HG02885 (cell line): ENCODE results near the gene ANKLE2.

Experiments used
- ATAC-seq: cut with Tn5 transposase; IDR thresholded peaks from one replicate; pipeline ENCODE4 v1.9.1; 2021; ENCODE audit warnings: mild to moderate bottlenecking; ENCODE audit not compliant: unreplicated experiment, poor library complexity

ANKLE2 gene

DNA sequence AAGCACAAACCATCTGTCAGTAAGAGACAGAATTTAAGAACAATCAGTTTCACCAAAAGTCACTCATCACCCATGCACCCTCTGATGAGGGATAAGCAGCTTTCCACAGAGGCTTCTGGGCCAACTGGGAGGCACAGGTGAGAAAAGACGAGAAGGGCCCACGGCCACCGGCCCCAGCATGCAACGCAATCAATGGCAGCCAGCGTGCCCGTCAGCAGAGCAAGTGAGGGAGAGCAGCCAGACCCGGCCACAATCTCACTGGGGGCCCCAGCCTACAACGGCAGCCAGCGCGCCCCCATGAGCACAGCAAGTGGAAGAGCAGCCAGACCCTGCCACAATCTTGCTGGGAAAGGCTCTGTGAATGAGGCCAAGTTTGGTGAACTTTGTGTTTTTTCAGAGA, 13.3 kb downstream of the ANKLE2 start:
- no peak for ATAC-seq

DNA sequence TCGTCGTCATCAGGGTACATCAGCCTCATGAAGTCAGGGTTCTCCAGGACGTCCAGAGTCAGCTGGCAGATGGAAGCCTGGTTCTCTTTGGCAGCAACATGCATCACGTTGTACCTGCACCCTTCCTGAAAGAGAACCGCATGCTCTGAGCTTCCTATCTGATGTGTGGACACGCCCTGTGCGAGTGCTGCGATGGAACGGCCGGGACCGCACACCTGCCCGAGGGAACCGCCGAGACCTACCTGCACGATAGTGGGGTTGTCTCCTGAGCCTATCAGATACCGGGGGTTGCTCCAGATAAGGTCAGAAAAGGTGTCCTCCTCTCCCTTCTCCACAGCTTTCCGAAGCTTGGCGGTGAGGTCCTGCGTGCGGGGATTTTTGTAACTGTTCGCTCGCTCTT, 13.7 kb downstream of the ANKLE2 start:
- ATAC-seq = no peak

DNA sequence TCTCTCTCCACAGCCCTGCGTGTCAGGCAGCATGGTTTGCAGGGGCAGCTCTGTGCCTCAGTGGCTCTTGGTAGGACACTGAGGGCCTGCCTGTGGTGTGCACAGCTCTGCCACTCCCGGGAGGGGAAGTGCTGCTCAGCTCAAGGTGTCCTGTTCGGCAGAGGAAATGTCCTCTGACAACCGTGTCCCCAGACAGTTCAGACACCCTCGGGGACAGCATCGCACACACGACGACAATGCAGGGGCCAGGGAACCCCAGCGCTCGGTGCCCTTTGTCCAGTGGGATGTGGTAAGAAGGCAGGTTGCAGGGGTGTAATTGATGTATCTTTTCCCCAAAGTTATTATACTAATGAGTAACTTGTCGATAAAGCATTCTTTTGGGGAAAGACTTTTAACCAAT, 14.2 kb downstream of the ANKLE2 start:
- ATAC-seq = no peak

DNA sequence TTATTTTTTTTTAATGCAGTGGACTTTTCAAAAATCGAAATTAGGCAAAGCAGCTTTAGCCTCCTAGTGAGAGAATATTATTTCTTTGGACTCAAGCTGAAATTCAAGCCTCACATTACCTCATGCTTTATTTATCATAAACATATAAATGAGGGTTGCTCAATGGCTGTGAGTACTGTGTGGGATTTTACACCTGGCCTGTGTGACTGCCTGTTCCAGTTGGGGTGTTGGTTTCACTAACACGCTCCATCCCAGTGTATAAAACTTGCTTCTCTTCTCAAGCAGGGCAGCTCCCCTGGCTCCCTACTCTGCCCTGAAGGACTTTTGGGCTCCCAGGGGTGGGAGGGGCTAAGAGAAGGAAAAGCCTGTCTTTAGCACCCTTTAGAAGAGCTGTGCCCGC, 15.0 kb downstream of the ANKLE2 start:
- no peak for ATAC-seq

DNA sequence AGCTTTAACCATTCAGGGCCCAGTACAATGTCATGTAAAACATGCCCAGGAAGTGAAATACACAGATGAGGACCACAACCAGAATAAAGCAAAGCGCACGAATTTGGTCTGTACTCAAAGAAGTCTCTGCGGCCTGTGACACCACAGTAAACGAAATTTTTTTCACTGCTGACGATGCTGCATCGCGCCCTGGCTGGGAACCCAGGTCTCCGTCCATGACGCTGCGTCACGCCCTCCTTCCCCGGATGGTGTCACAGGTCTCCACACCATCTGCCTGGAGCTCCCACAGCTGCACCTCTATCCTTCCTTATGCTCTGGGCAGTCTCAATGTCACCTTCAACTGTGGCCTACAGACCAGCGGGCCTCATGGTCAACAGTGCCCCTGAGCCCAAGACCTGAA, 17.8 kb downstream of the ANKLE2 start:
- no peak for ATAC-seq

DNA sequence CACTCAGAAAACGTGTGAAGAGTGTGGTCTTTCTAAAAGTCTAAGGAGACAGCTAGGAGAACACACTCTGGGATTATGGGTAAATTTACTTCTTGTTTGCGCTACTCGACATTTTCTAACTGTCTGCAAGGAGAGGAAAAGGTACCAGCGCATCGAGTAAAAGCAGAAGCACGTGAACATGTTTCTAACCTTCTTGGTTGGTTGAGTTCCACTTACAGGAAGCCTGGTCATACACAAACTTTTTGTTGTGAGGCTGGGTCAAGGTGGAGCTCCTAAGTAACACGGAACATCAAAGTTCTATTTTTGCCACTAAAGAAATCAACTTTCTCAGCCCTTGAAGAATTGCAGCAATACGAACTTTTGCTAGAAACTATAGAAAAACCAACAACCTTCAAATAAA, 20.0 kb downstream of the ANKLE2 start:
- no peak for ATAC-seq

DNA sequence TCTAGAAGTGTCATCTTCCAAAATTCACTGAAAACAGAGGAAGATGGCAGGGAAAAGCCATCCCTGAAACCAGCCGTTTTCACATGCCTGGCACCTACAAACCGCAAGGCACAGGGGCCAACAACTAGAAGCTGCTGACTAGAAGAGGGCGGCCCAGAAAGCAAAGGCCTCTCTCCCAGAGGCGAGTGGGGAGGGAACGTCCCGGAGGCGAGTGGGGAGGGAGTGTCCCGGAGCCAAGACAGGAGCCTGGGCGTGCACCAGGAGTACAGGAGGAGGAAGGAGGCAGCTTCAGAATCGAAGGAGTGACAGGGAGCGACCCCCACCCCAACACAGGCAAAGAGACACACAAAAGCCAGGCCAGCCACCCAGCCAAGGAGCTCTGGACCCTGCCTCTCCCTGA, 21.0 kb downstream of the ANKLE2 start:
- ATAC-seq = no peak

DNA sequence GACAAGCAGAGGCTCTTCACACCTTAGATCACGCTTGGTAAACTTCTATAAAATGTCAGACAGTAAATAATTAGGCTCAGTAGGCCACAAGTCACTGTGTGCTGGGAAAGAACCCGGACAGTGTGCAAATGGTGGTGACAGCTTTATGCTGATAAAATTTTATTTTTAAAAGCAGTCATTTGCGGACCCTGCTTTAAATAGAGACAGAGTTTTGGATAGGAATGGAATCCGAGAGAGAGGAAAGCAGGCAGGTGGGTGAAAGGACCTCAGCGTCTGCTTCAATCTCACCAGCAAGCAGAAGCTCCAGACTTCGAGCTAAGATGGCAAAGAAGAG, 21.4 kb downstream of the ANKLE2 start:
- no peak for ATAC-seq

DNA sequence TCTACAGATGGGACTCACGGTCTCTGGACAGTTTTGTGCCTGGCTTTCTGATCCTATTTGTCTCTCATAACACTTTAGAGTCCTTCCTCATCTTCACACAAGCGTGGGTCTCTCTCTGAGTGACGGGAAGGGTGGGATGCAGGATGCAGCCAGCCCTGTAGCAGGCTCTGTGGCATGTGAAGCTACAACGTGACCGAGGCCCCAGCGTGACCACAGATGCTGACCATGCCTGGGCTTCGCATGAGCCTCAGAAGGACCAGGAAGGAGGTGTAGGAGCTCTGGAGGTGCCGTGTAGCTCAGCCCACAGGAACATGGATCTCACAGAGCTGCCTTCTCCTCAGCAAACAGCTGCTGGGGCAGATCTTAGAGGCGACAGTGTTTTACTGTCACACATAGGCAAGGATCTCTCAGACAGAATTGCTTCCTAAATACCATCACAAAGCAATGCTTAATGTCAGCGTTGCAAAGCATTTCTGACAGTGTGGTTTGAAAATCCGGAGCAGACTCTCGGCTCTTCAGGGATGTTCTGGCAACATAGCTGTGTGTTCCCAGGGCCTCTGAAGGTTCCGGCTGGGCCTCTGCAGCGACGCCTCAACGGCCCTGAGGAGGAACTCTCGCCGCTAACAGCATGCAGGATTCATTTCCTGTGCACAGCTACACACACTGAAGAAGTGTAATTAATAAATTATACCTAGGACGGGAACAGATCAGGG, 21.9 kb downstream of the ANKLE2 start:
- ATAC-seq = no peak

DNA sequence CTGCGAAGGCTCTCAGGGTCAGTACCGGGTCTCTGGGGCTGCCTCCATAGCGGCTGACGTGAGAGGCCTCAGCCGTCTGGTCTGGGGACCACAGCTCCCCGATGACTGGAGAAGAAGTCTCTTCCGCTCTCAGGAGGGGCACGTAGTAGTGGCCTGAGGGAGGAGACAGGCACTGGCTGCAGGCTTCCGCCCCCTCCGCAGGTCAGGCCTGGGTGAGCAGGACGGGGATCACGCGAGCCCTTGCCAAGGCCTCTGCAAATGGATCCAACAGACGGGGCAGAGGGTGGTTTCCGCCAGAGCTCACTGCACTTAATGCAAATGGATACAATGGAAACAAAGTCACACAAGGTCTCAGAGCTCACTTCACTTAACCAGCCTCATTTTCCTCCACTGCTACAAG, 24.7 kb downstream of the ANKLE2 start:
- ATAC-seq = no peak

DNA sequence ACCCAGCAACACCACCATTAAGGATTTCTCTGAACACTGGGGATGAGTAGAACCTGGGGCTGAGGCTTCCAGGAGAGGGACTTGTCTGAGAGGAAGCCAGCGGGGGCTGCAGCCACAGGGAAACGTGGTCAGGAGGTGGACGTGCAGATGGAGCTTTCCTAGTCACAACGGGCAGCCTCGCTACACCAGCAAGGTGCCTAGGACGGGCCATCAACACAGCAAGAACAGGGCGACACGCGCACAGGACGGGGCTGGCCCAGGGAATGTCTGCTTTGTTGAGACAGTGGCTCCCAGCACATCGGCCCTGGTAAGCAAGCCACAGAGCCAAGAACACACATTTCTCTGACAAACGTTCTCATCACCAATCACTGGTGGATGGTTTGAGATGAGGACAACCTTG, 25.3 kb downstream of the ANKLE2 start:
- no peak for ATAC-seq

DNA sequence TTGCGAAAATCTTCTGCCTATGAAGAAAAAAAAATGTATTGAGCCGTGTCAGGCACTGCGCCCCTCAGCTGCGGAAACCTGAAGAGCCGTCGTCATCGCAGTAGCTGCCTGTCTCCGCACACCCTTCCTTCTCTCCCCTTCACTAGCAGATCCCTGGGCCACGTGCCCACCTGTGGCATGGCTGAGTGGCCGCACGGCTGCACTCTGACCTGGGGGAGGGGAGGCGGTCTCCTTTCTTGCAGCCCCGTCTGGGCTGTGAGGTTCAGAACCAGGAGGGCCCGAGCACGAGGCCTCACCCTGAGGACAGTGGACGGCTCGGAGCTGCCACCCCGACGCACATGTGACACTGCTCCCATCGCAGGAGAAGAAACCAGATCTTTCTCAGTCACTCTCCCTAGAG, 26.1 kb downstream of the ANKLE2 start:
- ATAC-seq = no peak

DNA sequence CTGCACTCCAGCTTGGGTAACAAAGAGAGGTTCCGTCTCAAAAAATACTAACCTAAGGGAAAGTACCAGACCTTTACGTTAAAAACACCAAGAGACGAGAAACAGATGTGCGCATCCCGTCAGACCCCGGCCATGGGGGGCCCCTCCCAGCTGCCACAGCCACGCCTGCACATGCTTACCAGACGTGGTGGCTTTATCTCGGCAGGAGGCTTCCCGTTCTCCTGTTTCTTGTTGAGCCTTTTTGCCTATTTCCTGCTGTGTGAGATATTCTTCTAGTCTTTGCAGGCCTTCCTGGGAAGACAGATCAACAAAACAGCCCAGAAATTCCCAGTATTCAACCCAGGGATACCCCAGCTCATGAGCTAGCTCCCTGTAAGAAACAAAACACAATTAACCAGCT, 27.4 kb downstream of the ANKLE2 start:
- no peak for ATAC-seq

DNA sequence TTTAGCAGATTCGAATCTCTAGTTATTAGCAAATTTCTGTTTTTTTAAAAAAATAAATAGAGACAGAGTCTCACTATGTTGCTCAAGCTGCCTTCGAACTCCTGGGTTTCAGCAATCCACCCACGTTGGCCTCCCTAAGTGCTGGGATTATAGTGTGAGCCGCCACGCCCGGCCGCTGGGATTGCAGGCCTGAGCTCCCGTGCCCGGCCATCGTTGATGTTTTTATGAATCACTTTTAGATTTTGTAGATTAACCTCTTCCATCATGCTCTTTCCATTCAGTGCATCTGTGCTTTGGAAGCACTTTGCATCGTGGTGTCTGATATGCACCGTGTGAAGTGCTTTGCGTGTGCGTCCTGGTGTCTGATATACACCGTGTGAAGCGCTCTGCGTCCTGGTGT, 30.1 kb downstream of the ANKLE2 start:
- no peak for ATAC-seq

DNA sequence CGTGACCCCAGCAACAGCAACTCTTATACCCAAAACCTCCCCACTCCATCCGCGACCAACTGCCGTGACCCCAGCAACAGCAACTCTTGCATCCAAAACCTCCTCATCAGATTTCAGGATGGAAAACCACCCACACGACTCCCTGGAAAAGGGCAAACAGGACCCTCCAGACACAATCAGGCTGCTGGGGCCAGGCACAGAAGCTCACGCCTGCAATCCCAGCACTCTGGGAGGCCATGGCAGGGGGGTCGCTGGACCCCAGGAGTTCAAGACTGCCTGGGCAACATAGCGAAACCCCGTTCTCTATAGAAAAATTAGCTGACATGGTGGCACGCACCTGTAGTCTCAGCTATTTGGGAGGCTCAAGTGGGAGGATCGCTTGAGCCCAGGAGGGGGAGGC, 31.3 kb downstream of the ANKLE2 start:
- ATAC-seq = no peak

DNA sequence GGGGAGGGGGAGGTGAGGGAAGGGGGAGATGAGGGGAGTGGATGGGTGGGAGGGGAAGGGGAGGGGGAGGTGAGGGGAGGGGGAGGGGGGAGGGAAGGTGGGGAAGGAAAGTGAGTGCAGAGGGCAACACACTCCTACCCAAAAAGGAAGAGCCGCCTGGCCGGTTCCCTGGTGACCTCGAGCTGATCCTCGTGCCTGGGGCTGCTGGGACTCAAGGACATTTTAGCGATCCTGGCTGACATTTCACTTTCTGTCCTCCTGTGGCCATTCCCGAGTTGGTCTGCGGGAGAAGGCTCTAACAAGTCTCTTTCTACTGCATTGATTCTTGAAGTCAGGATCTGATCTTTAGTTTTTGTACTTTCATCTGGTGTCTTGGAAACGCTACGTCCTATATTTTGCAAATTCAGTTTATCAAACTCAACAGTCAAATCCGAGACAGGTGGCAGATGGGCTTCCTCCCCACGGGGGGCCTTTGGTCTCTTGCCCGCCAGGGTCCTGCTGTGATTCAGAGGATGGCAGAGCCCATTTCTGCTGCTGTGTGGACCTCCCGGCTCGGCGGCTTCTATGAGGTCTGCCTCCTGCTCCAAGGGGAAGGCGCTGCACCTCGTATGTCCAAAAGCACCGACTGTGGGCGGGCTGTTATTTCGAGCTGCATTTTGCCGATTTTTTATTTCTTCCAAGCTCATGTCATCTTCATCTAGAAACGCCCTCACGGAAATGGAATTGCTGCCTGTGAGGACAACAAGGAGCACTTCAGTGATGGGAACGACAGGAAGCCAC, 31.9 kb downstream of the ANKLE2 start:
- ATAC-seq = no peak

DNA sequence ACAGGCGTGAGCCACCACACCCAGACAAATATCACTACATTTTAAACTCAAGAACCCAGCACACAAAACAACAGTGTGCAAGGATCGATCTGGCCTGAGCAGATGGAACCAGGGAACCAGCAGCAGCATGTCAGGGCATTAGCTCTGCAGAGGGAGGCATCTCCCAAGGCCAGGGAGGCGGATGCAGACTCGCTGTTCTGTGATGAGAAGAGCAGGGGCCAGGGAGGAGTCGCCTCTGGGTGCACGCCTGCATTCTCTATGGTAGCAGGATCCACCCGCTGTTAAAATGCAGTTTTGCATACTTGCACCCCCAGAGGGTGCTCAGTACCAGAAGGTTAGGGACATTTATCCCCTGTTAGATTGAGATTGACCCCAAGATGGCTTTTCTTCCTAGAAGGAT, 33.1 kb downstream of the ANKLE2 start:
- ATAC-seq = no peak

DNA sequence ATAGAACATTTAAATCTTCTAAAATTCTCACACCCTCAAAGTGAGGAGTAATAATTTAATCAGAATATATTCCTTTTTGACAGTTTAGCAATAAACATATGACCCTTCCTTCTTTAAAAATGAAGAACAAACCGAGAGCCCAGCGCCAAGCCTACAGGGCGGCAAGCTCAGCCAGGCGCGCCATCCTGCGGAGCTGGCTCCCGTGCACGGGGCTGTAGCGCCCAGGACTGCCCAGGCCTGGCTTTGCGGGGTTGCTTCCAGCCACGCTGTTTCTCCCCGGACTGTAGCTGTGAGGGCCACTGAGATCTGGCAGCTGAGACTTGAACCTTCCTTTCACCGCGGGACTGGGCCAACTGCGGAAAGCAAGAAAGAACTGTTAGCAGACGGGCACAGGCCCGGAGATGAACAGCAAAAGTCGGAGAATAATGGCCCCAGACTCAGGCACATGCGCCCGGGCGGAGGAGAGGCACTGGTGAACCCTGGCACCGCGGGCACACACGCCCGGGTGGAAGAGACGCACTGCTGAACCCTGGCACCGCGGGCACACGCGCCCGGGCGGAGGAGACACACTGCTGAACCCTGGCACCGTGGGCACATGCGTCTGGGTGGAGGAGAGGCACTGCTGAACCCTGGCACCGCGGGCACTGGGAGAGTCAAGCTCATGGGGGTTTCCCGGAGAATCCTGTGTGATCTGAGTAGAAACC, 34.4 kb downstream of the ANKLE2 start:
- ATAC-seq = no peak

DNA sequence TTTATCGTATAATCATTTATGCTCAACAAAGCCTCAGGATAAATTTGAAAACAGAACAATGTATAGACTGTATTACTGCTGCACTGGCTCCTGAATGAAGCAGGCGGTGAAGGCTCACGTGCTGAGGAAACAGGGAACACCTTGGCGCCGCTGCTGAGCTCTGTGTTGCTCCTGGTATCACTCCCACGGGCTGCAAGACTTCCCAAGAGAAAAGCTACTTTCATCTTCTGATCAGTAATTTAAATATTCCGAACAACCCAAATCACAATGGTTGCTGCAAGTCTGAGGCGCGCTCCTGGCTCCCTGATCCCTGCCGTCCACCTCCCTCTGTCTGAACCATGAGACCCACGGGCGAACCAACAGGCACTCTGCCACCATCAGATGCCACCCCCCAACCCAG, 35.2 kb downstream of the ANKLE2 start:
- no peak for ATAC-seq

DNA sequence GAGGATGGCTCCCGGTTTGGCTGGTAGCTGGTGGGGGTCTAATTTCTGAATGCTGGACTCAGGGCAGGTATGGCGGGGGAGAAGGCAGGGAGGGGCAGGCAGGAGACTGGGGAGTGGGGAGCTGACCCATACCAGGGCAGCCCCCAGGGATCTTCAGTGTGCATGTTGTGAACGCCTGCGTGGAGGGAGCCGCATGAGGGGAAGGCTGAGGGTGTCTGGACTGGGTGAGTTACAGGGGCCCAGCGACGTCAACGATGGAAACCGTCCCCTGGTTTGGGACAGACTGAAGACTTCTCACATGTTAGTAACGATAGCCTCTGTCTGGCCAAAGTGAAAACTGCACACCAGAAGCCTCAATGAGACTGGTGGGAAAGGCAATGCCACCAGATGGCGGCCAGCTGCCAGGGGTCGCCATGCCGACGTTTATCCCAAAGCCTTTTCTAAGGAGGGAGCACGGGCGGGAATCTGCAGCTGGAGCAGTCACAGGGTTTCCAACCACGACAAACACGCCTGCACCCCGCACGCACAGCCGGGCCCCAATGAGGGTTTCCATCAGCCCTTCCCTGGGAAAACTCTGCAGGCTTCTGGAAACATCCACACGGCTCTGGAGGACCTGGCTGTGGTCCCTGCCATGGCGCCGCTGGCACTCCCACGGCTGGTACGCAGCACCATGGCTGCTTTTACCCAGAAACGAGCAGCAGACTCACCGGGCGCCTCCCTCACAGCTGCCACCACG, 37.0 kb downstream of the ANKLE2 start:
- ATAC-seq = no peak

DNA sequence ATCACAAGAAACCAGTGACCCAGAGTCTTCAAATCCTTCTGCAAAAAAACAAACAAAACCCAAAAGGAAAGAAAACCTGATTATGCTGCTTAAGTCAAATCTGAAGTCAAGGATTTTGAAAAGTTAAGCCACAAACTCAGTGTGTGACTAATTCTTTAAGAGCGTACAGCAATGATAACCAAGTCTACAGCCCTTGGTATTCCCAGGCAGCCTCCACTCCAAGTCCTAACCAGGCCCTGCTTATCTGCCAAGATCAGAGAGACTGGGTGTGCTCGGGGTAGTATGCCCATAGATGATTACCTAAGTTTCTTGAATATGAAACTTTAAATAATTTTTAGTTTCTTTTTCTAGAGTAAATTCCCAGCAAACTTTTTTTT, 37.9 kb downstream of the ANKLE2 start:
- ATAC-seq = no peak
